HG02885 (cell line): ENCODE data around the gene XYLT1.

Experiments
- ATAC-seq: cut with Tn5 transposase; IDR thresholded peaks from one replicate; pipeline ENCODE4 v1.9.1; 2021; ENCODE audit warnings: mild to moderate bottlenecking; ENCODE audit not compliant: unreplicated experiment, poor library complexity

Gene XYLT1

DNA sequence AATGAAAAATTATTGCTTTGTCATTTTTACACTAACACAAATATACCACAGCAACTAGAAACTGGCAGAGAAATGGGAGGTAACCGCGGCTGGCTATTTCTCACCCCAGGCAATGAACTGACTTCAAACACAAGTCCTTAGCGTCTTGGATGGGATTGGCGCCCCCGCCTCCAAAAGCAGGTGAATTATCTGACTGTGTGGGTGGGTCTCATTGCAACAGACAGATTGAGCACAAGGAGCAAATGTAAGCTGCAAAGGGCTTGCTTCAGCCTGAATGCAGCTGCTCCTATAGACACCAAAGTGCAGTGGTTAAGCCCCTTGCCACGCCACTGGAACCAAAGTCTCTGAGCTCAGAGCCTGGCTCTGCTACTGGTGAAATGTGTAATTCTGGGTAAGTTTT is 225.0 kb downstream of the XYLT1 start:
- ATAC-seq: no peak

- ATAC-seq: no peak
Measured at GRCh38 chr16:17244872-17245551, 225.7 kb downstream of the XYLT1 start.

- no peak for ATAC-seq
Measured at GRCh38 chr16:17241264-17241835, 229.4 kb downstream of the XYLT1 start.

- ATAC-seq: no peak
Measured at GRCh38 chr16:17238285-17239028, 232.3 kb downstream of the XYLT1 start.

GRCh38 chr16:17237350-17237944 is 233.3 kb downstream of the XYLT1 start:
- ATAC-seq: no peak

- no peak for ATAC-seq
Measured at GRCh38 chr16:17235147-17235815, 235.5 kb downstream of the XYLT1 start.

GRCh38 chr16:17233318-17234002 is 237.3 kb downstream of the XYLT1 start:
- ATAC-seq: no peak

DNA sequence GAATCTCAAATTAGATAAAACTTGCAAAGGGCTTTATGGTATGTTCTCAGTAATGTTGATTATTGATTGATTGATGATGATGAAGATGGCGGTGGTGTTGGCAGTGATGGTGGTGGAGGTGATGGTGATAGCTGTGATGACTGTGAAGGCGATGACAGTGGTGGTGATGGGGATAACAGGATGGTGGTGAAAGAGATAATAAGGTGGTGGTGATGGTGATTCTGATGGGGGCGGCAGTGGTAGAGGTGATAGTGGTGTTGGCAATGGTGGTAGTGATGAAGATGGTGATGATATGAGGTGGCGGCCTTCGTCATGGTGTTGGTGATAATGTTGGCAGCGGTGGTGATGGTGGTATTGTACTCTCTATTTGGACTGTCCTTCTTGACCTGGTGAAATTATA is 238.3 kb downstream of the XYLT1 start:
- no peak for ATAC-seq

- ATAC-seq: no peak
Measured at GRCh38 chr16:17231972-17232371, 238.8 kb downstream of the XYLT1 start.

DNA sequence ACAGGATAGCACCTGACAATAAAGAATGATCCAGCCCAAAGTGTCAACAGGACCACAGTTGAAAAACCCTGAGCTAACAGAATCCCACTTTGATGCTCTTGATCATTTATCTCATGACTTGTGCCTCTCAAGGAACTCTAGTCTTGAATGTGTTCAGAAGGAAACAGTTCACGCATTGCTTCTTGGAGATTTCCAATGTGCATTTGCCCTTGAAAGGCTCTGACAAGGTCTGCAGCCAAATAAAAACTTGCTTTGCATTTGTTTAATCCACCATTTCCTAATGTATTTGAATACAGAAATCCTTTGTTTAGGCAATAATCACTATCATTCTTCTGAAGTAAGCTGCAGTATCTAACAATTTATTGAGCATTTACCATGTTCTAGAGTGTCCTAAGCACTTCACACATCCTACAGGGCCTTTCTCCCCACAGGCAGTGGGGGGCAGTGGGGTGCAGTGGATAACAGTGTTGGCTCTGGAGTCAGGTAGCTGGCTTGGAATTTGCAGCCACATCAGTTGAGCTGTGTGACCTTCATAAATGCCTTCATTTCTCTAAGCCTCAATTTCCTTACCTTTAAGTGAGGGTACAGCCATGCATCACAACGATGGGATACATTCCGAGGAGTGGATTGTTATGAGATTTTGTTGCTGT is 239.7 kb downstream of the XYLT1 start:
- no peak for ATAC-seq

- ATAC-seq: no peak
Measured at GRCh38 chr16:17229766-17230165, 241.0 kb downstream of the XYLT1 start.

DNA sequence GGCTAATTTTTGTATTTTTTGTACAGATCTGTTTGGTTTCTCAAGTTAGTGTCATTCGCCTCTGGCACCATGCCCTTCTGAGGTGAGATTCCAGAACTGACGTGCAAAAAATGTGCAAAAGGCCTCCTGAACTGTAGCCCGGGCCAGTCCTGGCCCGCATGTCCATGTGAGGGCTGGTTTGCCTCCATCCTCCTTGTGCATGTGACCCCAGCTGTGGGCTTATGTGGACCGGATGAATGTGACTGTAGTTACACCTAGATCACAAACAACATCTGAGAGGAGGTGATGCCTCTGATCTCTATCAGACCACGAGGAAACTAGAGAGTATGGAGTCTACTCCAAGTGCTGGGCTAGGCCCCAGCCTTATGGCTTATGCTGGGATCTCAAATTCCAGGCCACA is 241.6 kb downstream of the XYLT1 start:
- no peak for ATAC-seq

GRCh38 chr16:17228708-17229055 is 242.1 kb downstream of the XYLT1 start:
- ATAC-seq: no peak

- no peak for ATAC-seq
Measured at GRCh38 chr16:17228048-17228707, 242.6 kb downstream of the XYLT1 start.

DNA sequence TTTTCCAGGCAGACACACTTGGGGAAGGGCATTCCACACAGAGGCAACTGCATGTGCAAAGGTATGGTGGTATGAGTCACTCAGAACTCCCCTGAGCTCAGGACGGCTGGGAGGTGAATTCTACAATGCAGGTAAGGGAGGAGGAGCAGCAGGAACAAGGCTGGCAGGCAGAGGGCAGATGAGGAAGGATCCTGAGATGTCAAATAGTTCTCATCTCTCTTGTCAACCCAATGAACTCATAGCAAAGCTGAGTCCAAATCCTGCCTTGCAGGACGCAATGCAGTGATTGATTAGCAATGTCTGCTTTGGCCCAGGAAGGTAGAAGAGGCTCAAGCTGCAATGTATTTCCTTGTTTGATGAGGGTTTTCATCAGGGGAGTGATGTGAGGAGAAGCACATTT is 243.5 kb downstream of the XYLT1 start:
- ATAC-seq: no peak

GRCh38 chr16:17225541-17225940 is 245.2 kb downstream of the XYLT1 start:
- no peak for ATAC-seq

- ATAC-seq: peak; percentile 53
Measured at GRCh38 chr16:17224879-17225281, 245.9 kb downstream of the XYLT1 start.

- ATAC-seq: no peak
Measured at GRCh38 chr16:17224350-17224749, 246.4 kb downstream of the XYLT1 start.

- no peak for ATAC-seq
Measured at GRCh38 chr16:17223576-17223975, 247.2 kb downstream of the XYLT1 start.
